ENCODE measurements around the gene CCND2. TPM values are rescaled to one million over a fixed set of nuclear protein-coding genes. Genes with fewer than 3 reads are reported as not detected.

Gene CCND2
- total and polyA plus RNA-seq, 9 of the 15 experiments (the other 6 are each of a cell fraction or from before 2014, with no cell fraction given): 13.6 to 99.3 (median 39.6) TPM

DNA sequence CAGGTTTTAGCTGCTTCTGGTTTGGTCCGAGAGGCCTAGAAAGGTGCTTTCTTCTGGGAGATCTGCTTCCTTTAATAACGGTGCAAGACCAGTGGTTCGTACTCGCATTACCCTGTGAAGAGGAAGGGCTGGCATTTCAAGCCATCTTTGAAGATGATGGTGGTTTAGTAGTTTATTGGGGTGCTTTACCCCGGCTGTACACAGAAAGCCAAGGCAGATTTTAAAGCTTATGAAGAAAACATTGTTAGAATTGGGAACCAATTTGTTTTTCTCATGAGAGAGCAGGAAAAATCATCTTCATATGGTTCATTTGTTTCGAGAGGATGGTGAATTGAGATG lies 3.6 kb downstream of the CCND2 start (continued):
- TF ChIP-seq MEF2A (IDR thresholded peaks at IDR 0.05; ENCODE audit: control insufficient read depth, low read depth, low read length): no peak

DNA sequence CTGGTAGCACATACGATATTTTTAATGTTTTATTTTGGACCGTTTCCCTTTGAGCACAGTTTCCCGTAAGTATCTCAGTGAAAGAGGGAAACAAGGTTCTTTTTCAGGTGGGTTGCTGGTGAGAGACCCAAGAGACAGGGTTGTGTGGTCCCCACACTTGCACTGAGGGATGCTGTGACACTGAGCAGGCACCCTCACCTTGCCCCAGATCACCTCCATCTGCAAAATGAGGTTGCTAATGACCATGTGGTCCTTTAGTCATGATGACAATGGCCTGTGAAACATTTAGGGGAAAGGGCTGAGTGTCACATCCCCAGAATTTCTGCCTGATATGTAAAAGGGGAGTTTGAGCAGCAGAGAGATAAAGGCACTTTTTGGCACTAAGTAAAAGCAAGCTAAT lies 4.3 kb downstream of the CCND2 start:
- no peak for ATAC-seq
- Histone ChIP-seq H3K27ac (ENCODE audit: extremely low read depth, low read depth, low read length) (no peak overlapping the region), H3K27me3 (ENCODE audit: control insufficient read depth in 2 of 2, insufficient read depth in 2 of 2, low read length in 2 of 2) (no peaks in the 10 kb centered on the region), H3K9me3 (replicated peaks; ENCODE audit: control insufficient read depth, insufficient read depth, low read depth, low read length) (no peaks in the 10 kb centered on the region), H3K9me1 (ENCODE audit: control insufficient read depth, insufficient read depth, low read length) (no peaks in the 10 kb centered on the region), H2AFZ (ENCODE audit: low read depth, low read length) (no peak overlapping the region), H3K79me2 (ENCODE audit: control insufficient read depth, insufficient read depth, low read length) (peaks cover 75% of the 10 kb centered on the region), H3K4me1 (replicated peaks in 1 of 2; ENCODE audit: control insufficient read depth in 2 of 2, insufficient read depth in 2 of 2, low read length in 2 of 2) (peaks cover 17 to 21% of the 10 kb centered on the region in 2 experiments; a peak in 4 of 5 replicates), H3K36me3 (ENCODE audit: control insufficient read depth, insufficient read depth, low read length) (peaks cover 69% of the 10 kb centered on the region), H3K4me2 (ENCODE audit: insufficient read depth, low read length) (no peak overlapping the region), H3K4me3 (no peak overlapping the region), H4K20me1 (replicated peaks; ENCODE audit: control insufficient read depth, insufficient read depth, low read length) (no peaks in the 10 kb centered on the region; the same call in 1 of the 2 replicates), H3K9ac (ENCODE audit: insufficient read depth in 1 of 2, low read depth in 2 of 2, low read length in 2 of 2) (no peak overlapping the region)
- TF ChIP-seq HMG20A (CRISPR knock-in tag; conservative IDR thresholded peaks at IDR 0.05) (no peak), ZNF785 (CRISPR knock-in tag; IDR thresholded peaks at IDR 0.05) (no peak), GABPB2 (CRISPR knock-in tag; conservative IDR thresholded peaks at IDR 0.05) (no peak), PHB (CRISPR knock-in tag; IDR thresholded peaks at IDR 0.05) (no peak), HEY1 (CRISPR knock-in tag; IDR thresholded peaks at IDR 0.05; ENCODE audit: borderline replicate concordance) (no peak), KDM2B (CRISPR knock-in tag; IDR thresholded peaks at IDR 0.05) (no peak), KHSRP (IDR thresholded peaks at IDR 0.05) (no peak), HDAC3 (IDR thresholded peaks at IDR 0.05; ENCODE audit: borderline replicate concordance, partially characterized antibody) (no peak), MBD2 (IDR thresholded peaks at IDR 0.05; ENCODE audit: borderline replicate concordance, low read depth) (no peak), ESRRB (CRISPR knock-in tag; IDR thresholded peaks at IDR 0.05; ENCODE audit: borderline replicate concordance) (no peak), U2AF1 (optimal IDR thresholded peaks at IDR 0.05; ENCODE audit: low read depth, low read length) (no peak), SMARCA4 (IDR thresholded peaks at IDR 0.05) (no peak)
- TF ChIP-seq, protein P1, sequence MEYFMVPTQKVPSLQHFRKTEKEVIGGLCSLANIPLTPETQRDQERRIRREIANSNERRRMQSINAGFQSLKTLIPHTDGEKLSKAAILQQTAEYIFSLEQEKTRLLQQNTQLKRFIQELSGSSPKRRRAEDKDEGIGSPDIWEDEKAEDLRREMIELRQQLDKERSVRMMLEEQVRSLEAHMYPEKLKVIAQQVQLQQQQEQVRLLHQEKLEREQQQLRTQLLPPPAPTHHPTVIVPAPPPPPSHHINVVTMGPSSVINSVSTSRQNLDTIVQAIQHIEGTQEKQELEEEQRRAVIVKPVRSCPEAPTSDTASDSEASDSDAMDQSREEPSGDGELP (CRISPR knock-in tag; IDR thresholded peaks at IDR 0.05; ENCODE audit: borderline replicate concordance): no peak
- TF ChIP-seq, protein P2, sequence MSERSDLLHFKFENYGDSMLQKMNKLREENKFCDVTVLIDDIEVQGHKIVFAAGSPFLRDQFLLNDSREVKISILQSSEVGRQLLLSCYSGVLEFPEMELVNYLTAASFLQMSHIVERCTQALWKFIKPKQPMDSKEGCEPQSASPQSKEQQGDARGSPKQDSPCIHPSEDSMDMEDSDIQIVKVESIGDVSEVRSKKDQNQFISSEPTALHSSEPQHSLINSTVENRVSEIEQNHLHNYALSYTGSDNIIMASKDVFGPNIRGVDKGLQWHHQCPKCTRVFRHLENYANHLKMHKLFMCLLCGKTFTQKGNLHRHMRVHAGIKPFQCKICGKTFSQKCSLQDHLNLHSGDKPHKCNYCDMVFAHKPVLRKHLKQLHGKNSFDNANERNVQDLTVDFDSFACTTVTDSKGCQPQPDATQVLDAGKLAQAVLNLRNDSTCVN (CRISPR knock-in tag; IDR thresholded peaks at IDR 0.05): no peak
- FAIRE-seq: no peak
- BruUV-seq (replicated peaks): no TSS peak
- intact Hi-C loops (cut with micrococcal nuclease) (loop anchor here (2.0 to 5.0 kb wide), 3 partner anchors 125 to 281 kb away; no protein-coding TSS in a partner anchor), in situ Hi-C loops (cut with MboI) (loop anchor here (5.0 to 25.0 kb wide), 2 partner anchors 166 to 391 kb away; no protein-coding TSS in a partner anchor)
- POLR2A ChIA-PET: interaction anchor here (0.6 to 1.4 kb wide), 6 partner anchors 14 to 817 kb away, joined by 3 to 6 read pairs (median 3); no protein-coding TSS in a partner anchor
- DNase-seq (ENCODE audit: extremely low read depth in 1 of 4, low spot score in 3 of 4): no peak
- CTCF ChIA-PET (ENCODE audit: low intra/inter-chr PET ratio): interaction anchor here (1.4 to 3.4 kb wide), 3 partner anchors 170 to 392 kb away, joined by 4 to 9 read pairs (median 9); no protein-coding TSS in a partner anchor
- WGBS (ENCODE audit: insufficient coverage, low coverage, missing lambda C conversion rate): 100% methylated on average over 1 of the region's 3 CpGs

All from K562 (cell line).